Endometrium (tissue), 2 donors: ENCODE data around the gene SLC29A1.
"Not testable (repeated sequence)": the region's sequence is repeated elsewhere in the genome, so short reads cannot be mapped to it uniquely, and the experiment has no call there.

Experiments
- FAIRE-seq: peaks from 2 replicates; lab custom pipeline; 2012; peaks lifted over from hg19 to GRCh38; lab: Jason Lieb, UNC
- donor health status: control.
- donor health status: control.

The SLC29A1 gene

GRCh38 chr6:44194326-44194725, 29.1 kb upstream of the SLC29A1 start:
- no peak for FAIRE-seq

DNA sequence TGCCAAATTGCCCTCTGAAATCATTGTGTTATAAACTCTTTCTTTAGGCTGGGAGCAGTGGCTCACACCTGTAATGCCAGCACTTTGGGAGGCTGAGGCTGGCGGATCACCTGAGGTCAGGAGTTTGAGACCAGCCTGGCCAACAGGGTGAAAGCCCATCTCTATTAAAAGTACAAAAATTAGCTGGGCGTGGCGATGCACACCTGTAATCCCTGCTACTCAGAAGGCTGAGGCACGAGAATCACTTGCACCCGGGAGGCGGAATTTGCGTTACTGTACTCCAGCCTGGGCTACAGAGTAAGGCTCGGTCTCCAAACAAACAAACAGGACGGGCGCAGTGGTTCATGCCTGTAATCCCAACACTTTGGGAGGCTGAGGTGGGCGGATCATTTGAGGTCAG, 27.0 kb upstream of the SLC29A1 start:
- FAIRE-seq = not testable (repeated sequence)

- FAIRE-seq = no peak
Measured at GRCh38 chr6:44198684-44199083, 24.7 kb upstream of the SLC29A1 start.

DNA sequence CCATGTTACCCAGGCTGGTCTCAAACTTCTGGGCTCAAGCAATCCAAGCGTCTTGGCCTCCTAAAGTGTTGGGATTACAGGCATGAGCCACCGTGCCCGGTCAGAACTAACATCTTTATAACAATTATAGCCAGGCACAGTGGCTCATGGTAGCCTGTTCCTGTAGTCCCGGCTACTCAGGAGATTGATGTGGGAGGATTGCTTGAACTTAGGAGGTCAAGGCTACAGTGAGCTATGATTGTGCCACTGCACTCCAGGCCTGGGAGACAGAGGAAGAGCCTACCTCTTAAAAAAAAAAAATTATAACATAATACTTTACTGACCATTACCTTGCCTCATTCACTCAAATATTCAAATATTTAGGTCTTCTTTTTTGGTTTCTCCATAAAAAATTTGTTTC, 23.5 kb upstream of the SLC29A1 start:
- FAIRE-seq = no peak

DNA sequence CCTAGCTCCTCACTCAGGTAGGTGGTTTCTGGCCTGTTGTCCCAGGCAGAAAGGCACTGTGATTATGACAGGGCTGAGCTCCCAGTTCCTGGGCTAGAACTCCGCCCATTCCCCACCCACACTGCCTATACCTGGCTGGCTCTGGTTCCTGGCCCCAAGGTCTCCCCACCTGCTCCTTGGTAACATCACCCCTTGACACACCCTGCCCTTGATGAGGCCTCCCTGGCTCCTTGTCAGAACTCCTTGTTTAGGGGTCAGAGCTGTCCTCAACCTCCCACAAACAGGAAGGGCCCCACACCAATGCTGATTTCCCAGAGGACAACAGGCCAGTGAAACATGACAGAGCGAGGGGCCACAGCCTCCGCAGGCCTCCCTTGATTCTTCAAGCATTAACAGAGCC, 22.2 kb upstream of the SLC29A1 start:
- no peak for FAIRE-seq

- no peak for FAIRE-seq
Measured at GRCh38 chr6:44201638-44202303, 21.6 kb upstream of the SLC29A1 start.

GRCh38 chr6:44202332-44202971, 20.9 kb upstream of the SLC29A1 start:
- no peak for FAIRE-seq

GRCh38 chr6:44202972-44203750, 20.2 kb upstream of the SLC29A1 start:
- no peak for FAIRE-seq

- FAIRE-seq = no peak
Measured at GRCh38 chr6:44203955-44204354, 19.4 kb upstream of the SLC29A1 start.

DNA sequence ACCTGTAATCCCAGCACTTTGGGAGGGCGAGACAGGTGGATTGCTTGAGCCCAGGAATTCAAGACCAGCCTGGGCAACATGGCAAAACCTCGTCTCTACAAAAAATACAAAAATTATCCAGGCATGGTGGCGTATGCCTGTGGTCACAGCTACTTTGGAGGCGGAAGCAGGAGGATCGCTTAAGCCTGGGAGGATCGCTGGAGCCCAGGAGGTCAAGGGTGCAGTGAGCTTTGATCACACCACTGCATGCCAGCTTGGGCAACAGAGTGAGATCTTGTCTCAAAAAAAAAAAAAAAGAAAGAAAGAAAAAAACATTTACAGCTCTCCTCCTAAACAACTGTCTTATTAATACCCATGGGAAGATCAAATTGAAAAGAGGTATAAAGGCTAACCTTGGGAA, 15.4 kb upstream of the SLC29A1 start:
- no peak for FAIRE-seq

DNA sequence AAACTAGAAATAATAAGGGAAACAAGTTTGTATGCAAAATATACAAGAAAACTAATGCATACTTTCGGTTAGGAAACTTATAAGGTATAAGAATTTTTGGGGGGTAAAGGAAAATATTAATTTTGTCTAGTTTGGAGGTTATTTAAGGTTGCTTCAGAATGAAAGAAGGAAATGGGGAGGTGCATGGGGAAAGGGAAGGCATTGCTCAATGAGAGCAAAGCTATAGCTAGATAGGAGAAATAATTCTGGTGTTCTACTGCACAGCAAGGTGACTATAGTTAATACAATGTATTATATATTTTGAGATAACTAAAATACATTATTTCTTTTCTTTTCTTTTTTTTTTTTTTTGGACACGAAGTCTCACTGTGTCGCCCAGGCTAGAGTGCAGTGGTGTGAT, 12.1 kb upstream of the SLC29A1 start:
- no peak for FAIRE-seq

GRCh38 chr6:44214307-44214706, 9.1 kb upstream of the SLC29A1 start:
- FAIRE-seq = no peak

DNA sequence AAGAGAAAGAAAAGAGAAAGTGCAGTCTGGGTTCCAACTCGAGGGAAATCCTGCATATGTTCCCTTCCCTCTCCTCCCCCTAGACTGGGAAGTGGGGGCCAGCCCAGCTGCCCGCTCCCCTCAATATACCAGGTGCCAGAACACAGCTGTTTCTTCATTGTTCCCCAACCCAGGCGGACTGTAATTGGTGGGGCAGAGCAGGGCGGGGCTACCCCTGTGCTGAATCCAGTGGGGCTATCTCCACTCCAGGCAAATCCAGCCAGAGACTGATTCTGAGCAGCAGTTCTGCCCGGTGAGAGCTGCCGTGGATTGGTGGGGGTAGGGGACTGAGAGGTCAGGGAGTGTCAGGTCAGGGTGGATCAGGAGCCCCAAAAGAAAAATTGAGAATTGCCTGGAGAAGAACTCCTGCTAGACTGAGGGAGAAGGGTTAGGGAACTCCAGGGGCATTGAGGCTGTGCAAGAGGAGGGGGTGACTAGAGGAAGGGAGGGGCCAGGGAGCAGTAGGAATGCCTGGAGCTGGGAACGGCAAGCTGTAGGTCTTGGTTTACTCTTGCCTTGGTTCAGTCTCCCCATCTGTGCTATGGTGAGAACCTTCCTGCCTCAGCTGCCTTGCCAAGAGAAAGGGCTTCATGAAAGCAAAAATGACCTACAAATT, 6.6 kb upstream of the SLC29A1 start, which contains the start of gene MYMX:
MYMX (plus strand) TSS at position 250 of the 655 bp plus-strand sequence. CDS start 546 bp downstream, outside the sequence.
- FAIRE-seq = no peak

DNA sequence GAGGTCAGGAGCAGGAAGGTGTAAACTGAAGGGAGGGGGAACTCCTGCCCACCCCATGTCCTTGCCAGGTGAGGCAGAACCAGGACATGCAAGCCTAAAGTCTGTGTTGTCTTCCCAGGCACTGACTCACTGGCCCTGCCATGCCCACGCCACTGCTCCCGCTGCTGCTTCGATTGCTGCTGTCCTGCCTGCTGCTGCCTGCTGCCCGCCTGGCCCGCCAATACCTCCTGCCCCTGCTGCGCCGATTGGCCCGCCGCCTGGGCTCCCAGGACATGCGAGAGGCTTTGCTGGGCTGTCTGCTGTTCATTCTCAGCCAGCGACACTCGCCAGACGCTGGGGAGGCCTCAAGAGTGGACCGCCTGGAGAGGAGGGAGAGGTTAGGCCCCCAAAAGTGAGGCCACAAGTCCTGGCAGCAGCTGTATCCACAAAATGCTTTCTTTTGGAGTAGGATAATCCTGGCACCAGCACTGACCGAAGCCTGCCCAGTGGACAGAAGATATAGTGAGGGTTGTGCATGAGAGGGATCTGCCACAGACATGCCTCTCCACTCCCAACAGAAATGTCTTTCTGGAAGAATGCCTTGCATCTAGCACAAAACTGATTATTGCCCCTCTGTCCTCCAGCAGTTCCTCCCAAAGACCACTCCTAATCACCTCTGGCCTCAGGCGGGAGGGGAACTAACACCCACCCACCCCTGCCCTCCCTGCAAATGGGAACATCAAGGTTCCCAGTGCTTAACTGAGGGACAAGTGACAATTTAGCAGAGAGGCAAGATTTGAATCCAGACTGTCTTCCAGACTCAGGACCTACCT, 5.9 kb upstream of the SLC29A1 start:
- FAIRE-seq = no peak

- no peak for FAIRE-seq
Measured at GRCh38 chr6:44219053-44219814, 4.2 kb upstream of the SLC29A1 start.

- FAIRE-seq = no peak
Measured at GRCh38 chr6:44219815-44220784, 3.3 kb upstream of the SLC29A1 start.

DNA sequence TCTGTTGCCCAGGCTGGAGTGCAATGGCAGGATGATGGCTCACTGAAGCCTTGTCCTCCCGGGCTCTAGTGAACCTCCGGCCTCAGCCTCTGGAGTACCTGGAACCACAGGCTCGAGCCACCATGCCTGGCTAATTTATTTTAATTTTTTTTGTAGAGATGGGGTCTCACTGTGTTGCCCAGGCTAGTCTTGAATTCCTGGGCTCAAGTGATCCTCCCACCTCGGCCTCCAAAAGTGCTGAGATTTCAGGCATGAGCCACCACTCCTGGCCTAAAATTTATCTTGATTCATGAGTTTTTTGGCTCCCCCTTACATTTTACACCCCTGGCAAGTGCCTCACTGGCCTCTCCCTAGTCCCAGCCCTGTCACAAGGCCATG, 2.5 kb upstream of the SLC29A1 start:
- no peak for FAIRE-seq

- no peak for FAIRE-seq
Measured at GRCh38 chr6:44221291-44221960, 2.0 kb upstream of the SLC29A1 start.

DNA sequence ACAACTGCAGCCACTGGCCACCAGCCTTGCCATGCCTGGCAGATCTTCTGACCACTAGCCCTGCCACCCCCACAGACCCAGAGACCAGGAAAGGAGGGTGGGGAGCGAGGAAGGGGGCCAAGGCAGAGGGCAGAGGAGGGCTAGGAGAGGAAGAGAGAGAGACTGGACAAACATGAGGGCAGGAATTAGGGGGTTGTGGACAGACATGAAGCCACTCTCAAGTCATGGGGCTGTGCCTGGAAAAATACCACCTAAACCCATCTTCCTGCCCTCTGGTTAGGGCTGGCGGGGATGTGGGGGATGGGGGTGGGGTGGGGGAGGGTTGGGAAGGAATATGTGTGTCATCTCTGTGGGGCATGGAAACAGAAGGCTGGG, 1.4 kb upstream of the SLC29A1 start:
- no peak for FAIRE-seq
